Measurements from ENCODE around the gene LHFPL2.

LHFPL2 gene

GRCh38 chr5:78612227-78613150 is 36.1 kb downstream of the LHFPL2 start:
- Histone ChIP-seq H3K79me2 (ENCODE audit: control insufficient read depth, low read length) (no peaks in the 10 kb centered on the region), H3K4me1 (ENCODE audit: control insufficient read depth, low read length) (no peaks in the 10 kb centered on the region), H3K4me2 (ENCODE audit: low read length) (no peak overlapping the region), H3K27me3 (ENCODE audit: control insufficient read depth, low read length) (no peaks in the 10 kb centered on the region), H3K4me3 (ENCODE audit: low read length) (no peak overlapping the region), H3K9me3 (ENCODE audit: control insufficient read depth, insufficient read depth, low read length) (no peaks in the 10 kb centered on the region), H3K9me2 (replicated peaks; ENCODE audit: control insufficient read depth, low read length) (no peaks in the 10 kb centered on the region), H4K20me1 (ENCODE audit: control insufficient read depth, insufficient read depth, low read depth, low read length) (no peaks in the 10 kb centered on the region), H3F3A (ENCODE audit: control insufficient read depth, insufficient read depth) (no peaks in the 10 kb centered on the region), H3K36me3 (ENCODE audit: control insufficient read depth, low read length) (no peaks in the 10 kb centered on the region), H3K27ac (ENCODE audit: low read depth, low read length) (no peak overlapping the region)
- TF ChIP-seq CTCF (IDR thresholded peaks at IDR 0.05; ENCODE audit: low read depth, low read length, poor library complexity, severe bottlenecking) (no peak), EZH2phosphoT487 (IDR thresholded peaks at IDR 0.05; ENCODE audit: borderline replicate concordance, low read length) (no peak)

- Histone ChIP-seq H3K27ac (ENCODE audit: low read depth, low read length) (no peak overlapping the region), H3K4me2 (ENCODE audit: low read length) (no peak overlapping the region), H3F3A (ENCODE audit: control insufficient read depth, insufficient read depth) (no peaks in the 10 kb centered on the region), H3K9me3 (ENCODE audit: control insufficient read depth, insufficient read depth, low read length) (no peaks in the 10 kb centered on the region), H3K27me3 (ENCODE audit: control insufficient read depth, low read length) (no peaks in the 10 kb centered on the region), H3K4me1 (ENCODE audit: control insufficient read depth, low read length) (no peaks in the 10 kb centered on the region), H3K4me3 (ENCODE audit: low read length) (no peak overlapping the region), H3K79me2 (ENCODE audit: control insufficient read depth, low read length) (no peaks in the 10 kb centered on the region), H4K20me1 (ENCODE audit: control insufficient read depth, insufficient read depth, low read depth, low read length) (no peaks in the 10 kb centered on the region), H3K36me3 (ENCODE audit: control insufficient read depth, low read length) (no peaks in the 10 kb centered on the region), H3K9me2 (replicated peaks; ENCODE audit: control insufficient read depth, low read length) (no peaks in the 10 kb centered on the region)
- TF ChIP-seq EZH2phosphoT487 (IDR thresholded peaks at IDR 0.05; ENCODE audit: borderline replicate concordance, low read length) (no peak), CTCF (IDR thresholded peaks at IDR 0.05; ENCODE audit: low read depth, low read length, poor library complexity, severe bottlenecking) (no peak)
Observed at GRCh38 chr5:78611126-78611605, 37.4 kb downstream of the LHFPL2 start.

DNA sequence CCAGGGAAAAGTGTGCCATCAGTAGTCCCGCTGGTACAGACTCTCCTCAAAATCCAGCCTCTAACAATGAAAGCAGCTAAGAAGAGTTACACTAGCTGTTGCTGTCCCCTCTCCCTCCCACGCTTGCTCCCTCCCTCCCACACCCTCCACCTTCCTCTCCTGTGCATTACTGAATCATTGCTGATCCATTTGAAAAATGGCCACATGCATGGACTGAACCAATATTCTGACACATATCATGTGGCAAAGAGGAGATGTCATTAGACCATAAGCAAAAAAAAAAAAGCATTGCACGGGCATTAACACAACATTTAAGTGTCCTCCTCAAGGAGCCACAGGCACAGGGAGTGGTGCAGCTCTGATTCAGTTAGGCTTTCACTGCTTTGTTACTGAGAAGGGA is 37.9 kb downstream of the LHFPL2 start:
- TF ChIP-seq EZH2phosphoT487 (IDR thresholded peaks at IDR 0.05; ENCODE audit: borderline replicate concordance, low read length) = no peak
- no peak for TF ChIP-seq CTCF (IDR thresholded peaks at IDR 0.05; ENCODE audit: low read depth, low read length, poor library complexity, severe bottlenecking)
- Histone ChIP-seq H3K9me3 (ENCODE audit: control insufficient read depth, insufficient read depth, low read length) (no peaks in the 10 kb centered on the region), H3K4me3 (ENCODE audit: low read length) (no peak overlapping the region), H3F3A (ENCODE audit: control insufficient read depth, insufficient read depth) (no peaks in the 10 kb centered on the region), H3K27ac (ENCODE audit: low read depth, low read length) (no peak overlapping the region), H3K4me2 (ENCODE audit: low read length) (no peak overlapping the region), H3K4me1 (ENCODE audit: control insufficient read depth, low read length) (no peaks in the 10 kb centered on the region), H3K36me3 (ENCODE audit: control insufficient read depth, low read length) (no peaks in the 10 kb centered on the region), H3K9me2 (replicated peaks; ENCODE audit: control insufficient read depth, low read length) (no peaks in the 10 kb centered on the region), H4K20me1 (ENCODE audit: control insufficient read depth, insufficient read depth, low read depth, low read length) (no peaks in the 10 kb centered on the region), H3K79me2 (ENCODE audit: control insufficient read depth, low read length) (no peaks in the 10 kb centered on the region), H3K27me3 (ENCODE audit: control insufficient read depth, low read length) (no peaks in the 10 kb centered on the region)
